ENCODE measurements around the gene NLGN2. TPM values are rescaled to one million over a fixed set of nuclear protein-coding genes. Genes with fewer than 3 reads are reported as not detected.
A peak's percentile ranks its signal among the peaks of the same experiment; 100 is the strongest.

Gene NLGN2
- total RNA-seq, 1 donor from 2014 or later, result 30.3 TPM

DNA sequence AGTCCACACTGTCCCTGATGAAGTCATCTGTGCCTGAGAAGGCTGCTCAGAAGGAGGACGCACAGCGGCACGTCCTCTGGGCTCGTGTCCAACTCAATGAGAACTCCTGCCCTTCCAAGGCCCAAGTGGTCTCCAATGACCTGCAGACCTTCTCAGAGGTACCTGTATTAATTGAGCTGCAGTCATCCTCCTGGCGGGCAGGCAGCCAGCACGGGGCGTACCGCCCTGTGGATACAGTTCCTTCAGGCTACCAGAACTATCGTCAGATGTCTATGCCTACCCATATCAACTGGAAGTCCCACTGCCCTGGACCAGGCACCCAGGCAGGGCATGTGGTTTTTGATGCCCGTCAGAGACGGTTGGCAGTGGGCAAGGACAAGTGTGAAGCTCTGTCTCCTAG lies 24.7 kb downstream of the NLGN2 start:
- Mint-ChIP-seq H3K9me3 (ENCODE audit: low read depth) (no peaks in the 10 kb centered on the region), H3K4me3 (ENCODE audit: low read depth) (no peak overlapping the region), H3K27me3 (peaks cover 10% of the 10 kb centered on the region), H3K4me1 (ENCODE audit: low read depth) (peaks cover 3% of the 10 kb centered on the region), H3K36me3 (ENCODE audit: insufficient read depth) (no peaks in the 10 kb centered on the region), H3K27ac (no peak overlapping the region)
- no peak for DNase-seq (ENCODE audit: low spot score, unreplicated experiment)
- TF ChIP-seq, protein P1, sequence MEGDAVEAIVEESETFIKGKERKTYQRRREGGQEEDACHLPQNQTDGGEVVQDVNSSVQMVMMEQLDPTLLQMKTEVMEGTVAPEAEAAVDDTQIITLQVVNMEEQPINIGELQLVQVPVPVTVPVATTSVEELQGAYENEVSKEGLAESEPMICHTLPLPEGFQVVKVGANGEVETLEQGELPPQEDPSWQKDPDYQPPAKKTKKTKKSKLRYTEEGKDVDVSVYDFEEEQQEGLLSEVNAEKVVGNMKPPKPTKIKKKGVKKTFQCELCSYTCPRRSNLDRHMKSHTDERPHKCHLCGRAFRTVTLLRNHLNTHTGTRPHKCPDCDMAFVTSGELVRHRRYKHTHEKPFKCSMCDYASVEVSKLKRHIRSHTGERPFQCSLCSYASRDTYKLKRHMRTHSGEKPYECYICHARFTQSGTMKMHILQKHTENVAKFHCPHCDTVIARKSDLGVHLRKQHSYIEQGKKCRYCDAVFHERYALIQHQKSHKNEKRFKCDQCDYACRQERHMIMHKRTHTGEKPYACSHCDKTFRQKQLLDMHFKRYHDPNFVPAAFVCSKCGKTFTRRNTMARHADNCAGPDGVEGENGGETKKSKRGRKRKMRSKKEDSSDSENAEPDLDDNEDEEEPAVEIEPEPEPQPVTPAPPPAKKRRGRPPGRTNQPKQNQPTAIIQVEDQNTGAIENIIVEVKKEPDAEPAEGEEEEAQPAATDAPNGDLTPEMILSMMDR (IDR thresholded peaks at IDR 0.05; ENCODE audit: unreplicated experiment), result no peak

DNA sequence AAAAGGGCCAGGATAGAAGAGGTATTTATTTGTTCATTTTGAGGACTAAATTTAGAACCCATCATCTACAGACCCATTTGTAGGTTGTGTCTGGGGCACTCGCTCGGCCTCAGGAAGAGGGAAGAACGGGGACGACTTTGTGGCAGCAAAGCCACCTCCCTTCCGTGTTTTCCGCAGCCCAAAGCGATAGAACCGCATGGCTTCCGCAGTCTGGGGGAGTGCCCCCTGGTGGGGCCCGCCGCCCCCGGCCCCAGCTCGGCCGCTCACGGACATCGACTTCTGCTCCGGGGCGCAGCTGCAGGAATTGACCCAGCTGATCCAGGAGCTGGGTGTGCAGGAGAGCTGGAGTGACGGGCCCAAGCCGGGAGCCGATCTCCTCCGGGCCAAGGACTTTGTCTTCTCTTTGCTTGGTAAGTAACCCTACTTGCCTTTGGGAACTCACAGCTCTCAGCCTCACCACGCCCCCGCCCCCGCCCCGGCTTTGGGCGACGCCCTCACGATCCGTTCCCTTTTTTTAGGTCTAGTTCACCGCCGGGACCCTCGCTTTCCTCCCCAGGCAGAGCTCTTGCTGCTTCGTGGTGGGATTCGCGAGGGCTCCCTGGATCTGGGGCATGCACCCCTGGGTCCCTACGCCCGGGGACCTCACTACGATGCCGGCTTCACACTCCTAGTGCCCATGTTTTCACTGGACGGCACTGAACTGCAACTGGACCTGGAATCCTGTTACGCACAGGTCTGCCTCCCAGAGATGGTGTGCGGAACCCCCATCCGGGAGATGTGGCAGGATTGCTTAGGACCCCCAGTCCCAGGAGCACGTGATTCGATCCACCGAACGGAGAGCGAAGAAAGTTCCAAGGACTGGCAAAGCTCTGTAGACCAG lies 28.3 kb downstream of the NLGN2 start:
- Mint-ChIP-seq H3K4me1 (ENCODE audit: low read depth) (peaks cover 22% of the 10 kb centered on the region), H3K9me3 (ENCODE audit: low read depth) (no peaks in the 10 kb centered on the region), H3K27ac (peak overlapping the region; percentile 97), H3K27me3 (peaks cover 32% of the 10 kb centered on the region), H3K4me3 (ENCODE audit: low read depth) (peak overlapping the region; percentile 86), H3K36me3 (ENCODE audit: insufficient read depth) (no peaks in the 10 kb centered on the region)
- TF ChIP-seq, protein P1 (IDR thresholded peaks at IDR 0.05; ENCODE audit: unreplicated experiment), result peak; percentile 51
- DNase-seq (ENCODE audit: low spot score, unreplicated experiment), result peak; percentile 43

DNA sequence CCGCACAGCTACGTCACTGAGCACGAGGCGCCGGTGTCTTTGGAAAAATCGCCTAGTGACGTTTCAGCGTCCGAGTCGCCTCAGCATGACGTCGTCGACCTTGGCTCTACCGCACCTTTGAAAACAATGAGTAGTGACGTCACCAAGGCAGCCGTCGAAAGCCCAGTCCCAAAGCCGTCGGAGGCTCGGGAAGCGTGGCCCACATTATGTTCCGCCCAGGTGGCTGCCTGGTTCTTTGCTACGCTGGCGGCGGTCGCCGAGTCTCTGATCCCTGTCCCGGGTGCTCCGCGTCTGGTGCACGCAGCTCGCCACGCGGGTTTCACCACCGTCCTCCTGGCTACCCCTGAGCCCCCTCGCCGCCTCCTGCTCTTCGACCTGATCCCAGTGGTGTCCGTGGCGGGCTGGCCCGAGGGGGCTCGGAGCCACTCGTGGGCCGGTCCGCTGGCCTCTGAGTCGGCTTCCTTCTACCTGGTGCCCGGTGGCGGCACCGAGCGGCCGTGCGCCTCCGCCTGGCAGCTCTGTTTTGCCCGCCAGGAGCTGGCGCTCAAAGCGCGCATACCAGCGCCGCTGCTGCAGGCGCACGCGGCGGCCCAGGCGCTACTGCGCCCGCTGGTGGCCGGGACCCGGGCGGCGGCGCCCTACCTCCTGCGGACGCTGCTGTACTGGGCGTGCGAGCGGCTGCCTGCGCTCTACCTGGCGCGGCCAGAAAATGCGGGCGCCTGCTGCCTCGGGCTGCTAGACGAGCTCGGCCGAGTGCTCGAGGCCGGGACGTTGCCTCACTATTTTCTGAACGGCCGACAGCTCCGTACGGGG lies 29.1 kb downstream of the NLGN2 start:
- peak; percentile 80 for DNase-seq (ENCODE audit: low spot score, unreplicated experiment)
- TF ChIP-seq, protein P1 (IDR thresholded peaks at IDR 0.05; ENCODE audit: unreplicated experiment), result peak; percentile 84
- Mint-ChIP-seq H3K9me3 (ENCODE audit: low read depth) (no peaks in the 10 kb centered on the region), H3K4me1 (ENCODE audit: low read depth) (peaks cover 23% of the 10 kb centered on the region), H3K27me3 (peaks cover 39% of the 10 kb centered on the region), H3K4me3 (ENCODE audit: low read depth) (peak overlapping the region; percentile 86), H3K36me3 (ENCODE audit: insufficient read depth) (no peaks in the 10 kb centered on the region), H3K27ac (peak overlapping the region; percentile 97)

DNA sequence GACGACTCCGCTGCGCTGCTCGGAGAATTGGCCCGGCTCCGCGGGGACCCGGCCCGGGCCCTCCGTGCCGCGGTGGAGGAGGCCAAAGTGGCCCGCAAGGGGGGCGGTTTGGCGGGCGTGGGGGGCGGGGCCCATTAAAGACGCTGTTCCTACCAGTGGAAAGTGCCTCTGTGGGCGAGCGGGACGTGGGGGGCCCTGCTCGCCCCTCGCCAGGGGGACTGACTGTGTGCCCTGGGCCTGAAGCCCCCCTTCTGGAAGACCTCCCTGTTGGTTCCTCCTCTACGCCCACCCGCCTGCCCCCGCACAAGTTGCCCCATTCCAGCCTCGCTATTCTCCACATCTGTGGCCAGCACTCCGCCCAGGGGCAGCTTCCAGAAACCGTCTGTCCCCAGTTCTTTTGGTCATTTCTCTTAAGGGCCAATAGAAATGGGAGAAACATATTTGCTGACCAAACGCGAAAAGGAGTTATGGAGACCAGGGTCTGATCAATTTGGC lies 29.8 kb downstream of the NLGN2 start:
- no peak for DNase-seq (ENCODE audit: low spot score, unreplicated experiment)
- Mint-ChIP-seq H3K4me1 (ENCODE audit: low read depth) (peaks cover 23% of the 10 kb centered on the region), H3K4me3 (ENCODE audit: low read depth) (peak overlapping the region; percentile 56), H3K36me3 (ENCODE audit: insufficient read depth) (no peaks in the 10 kb centered on the region), H3K27ac (no peak overlapping the region), H3K9me3 (ENCODE audit: low read depth) (no peaks in the 10 kb centered on the region), H3K27me3 (peaks cover 44% of the 10 kb centered on the region)
- TF ChIP-seq, protein P1 (IDR thresholded peaks at IDR 0.05; ENCODE audit: unreplicated experiment), result no peak

DNA sequence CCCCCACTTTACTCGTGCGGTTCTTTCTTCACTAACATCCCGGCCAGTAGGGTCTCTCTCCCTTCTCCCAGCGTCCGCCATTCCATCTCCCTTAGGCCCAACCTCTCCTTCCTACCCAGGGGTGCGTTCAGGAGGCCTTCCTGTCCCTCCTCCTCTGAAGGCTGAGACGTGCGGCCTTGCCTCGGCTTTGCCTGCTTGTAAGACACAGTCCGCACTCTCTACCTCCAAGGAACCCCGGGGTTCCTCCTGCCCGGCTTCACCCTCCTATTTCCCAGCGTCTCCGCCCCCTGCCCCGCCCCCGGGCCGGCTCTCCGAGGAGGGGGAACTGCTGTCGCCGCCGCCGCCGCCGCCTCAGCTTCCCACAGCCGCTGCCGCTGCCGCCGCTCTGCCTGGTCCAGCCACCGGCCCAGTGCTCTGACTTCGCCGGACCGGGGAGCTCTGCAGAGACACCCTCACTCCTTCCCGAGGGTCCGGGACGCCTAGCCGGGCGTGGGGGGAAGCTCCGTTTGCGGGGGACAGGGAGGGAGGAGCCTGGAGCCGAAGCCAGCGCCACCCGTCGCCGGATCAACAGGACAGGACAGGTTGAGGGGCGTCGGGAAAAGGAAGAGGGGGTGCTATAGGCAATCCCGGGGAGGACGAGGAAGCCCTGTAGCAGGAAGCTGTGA lies 30.4 kb downstream of the NLGN2 start:
- Mint-ChIP-seq H3K9me3 (ENCODE audit: low read depth) (no peaks in the 10 kb centered on the region), H3K4me1 (ENCODE audit: low read depth) (peaks cover 23% of the 10 kb centered on the region), H3K27me3 (peaks cover 49% of the 10 kb centered on the region), H3K36me3 (ENCODE audit: insufficient read depth) (no peaks in the 10 kb centered on the region), H3K27ac (peak overlapping the region; percentile 68), H3K4me3 (ENCODE audit: low read depth) (peak overlapping the region; percentile 56)
- TF ChIP-seq, protein P1 (IDR thresholded peaks at IDR 0.05; ENCODE audit: unreplicated experiment), result no peak
- no peak for DNase-seq (ENCODE audit: low spot score, unreplicated experiment)
